PC-9 (cell line): ENCODE results near the gene BMP2K. TPM values are rescaled to one million over a fixed set of nuclear protein-coding genes. Genes with fewer than 3 reads are reported as not detected.

Experiments
- BruUV-seq: library from RNA; stranded (reverse); fragments of 400-500 nt; replicated peaks from 2 replicates; lab custom pipeline; 2021; lab: Mats Ljungman, UMichigan
- CTCF ChIA-PET: fragments of 300-600 bp; sonication (Branson Sonifier 250); formaldehyde crosslinking; loops from one replicate; lab custom pipeline; 2022; ENCODE audit warnings: antibody characterized with exemption; lab: Charles Lee
- POLR2A ChIA-PET: fragments of 300-600 bp; sonication (Branson Sonifier 250); formaldehyde crosslinking; loops from one replicate; lab custom pipeline; 2022; ENCODE audit warnings: antibody characterized with exemption; ENCODE audit not compliant: unreplicated experiment; lab: Charles Lee
- DNase-seq, 2 experiments: peaks; one replicate each; pipeline versions ENCODE4 v3.0.0 to v3.0.0-alpha.2; 2015 to 2022; ENCODE audit warnings: mixed read lengths in 1 of 2
- H2AFZ ChIP-seq: fragments of 200-600 bp; sonication (generic); 2 replicates; pipeline ENCODE4 v1.8.1; 2017; ENCODE audit warnings: antibody characterized with exemption
- H3F3A ChIP-seq: fragments of 200-600 bp; sonication (generic); 2 replicates; pipeline ENCODE4 v1.8.1; 2017; ENCODE audit warnings: antibody characterized with exemption, mild to moderate bottlenecking, low read depth; ENCODE audit not compliant: insufficient read depth
- H3K27ac ChIP-seq: fragments of 200-600 bp; sonication (generic); 2 replicates; pipeline ENCODE4 v1.6.1; 2016; ENCODE audit warnings: mixed run types
- H3K27me3 ChIP-seq: fragments of 200-600 bp; sonication (generic); 2 replicates; pipeline ENCODE4 v1.6.1; 2016; ENCODE audit warnings: low read depth, mixed run types; ENCODE audit not compliant: insufficient read depth
- H3K36me3 ChIP-seq: fragments of 200-600 bp; sonication (generic); 2 replicates; pipeline ENCODE4 v1.6.1; 2016; ENCODE audit warnings: low read depth, mixed run types
- H3K4me1 ChIP-seq: fragments of 200-600 bp; sonication (generic); replicated peaks from 2 replicates; pipeline ENCODE4 v1.6.1; 2016; ENCODE audit warnings: mixed run types; ENCODE audit not compliant: insufficient read depth
- H3K4me2 ChIP-seq: fragments of 200-600 bp; sonication (generic); 2 replicates; pipeline ENCODE4 v1.6.1; 2017; ENCODE audit warnings: mixed run types
- H3K4me3 ChIP-seq: fragments of 200-600 bp; sonication (generic); 2 replicates; pipeline ENCODE4 v1.6.1; 2016; ENCODE audit warnings: mixed run types
- H3K79me2 ChIP-seq: fragments of 200-600 bp; sonication (generic); 2 replicates; pipeline ENCODE4 v1.6.1; 2017; ENCODE audit warnings: low read depth, mixed run types
- H3K9me2 ChIP-seq: fragments of 200-600 bp; sonication (generic); 2 replicates; pipeline ENCODE4 v1.8.1; 2017; ENCODE audit warnings: mild to moderate bottlenecking; ENCODE audit not compliant: insufficient read depth
- H3K9me3 ChIP-seq: fragments of 200-600 bp; sonication (generic); 2 replicates; pipeline ENCODE4 v1.8.1; 2016; ENCODE audit warnings: low read depth; ENCODE audit not compliant: insufficient read depth
- H4K20me1 ChIP-seq: fragments of 200-600 bp; sonication (generic); 2 replicates; pipeline ENCODE4 v1.8.1; 2017; ENCODE audit not compliant: insufficient read depth
- CTCF ChIP-seq: fragments of 200-600 bp; sonication (generic); conservative IDR thresholded peaks from 2 replicates; pipeline ENCODE4 v1.6.1; 2017; ENCODE audit warnings: mixed run types, antibody characterized with exemption, mild to moderate bottlenecking, moderate library complexity
- EZH2 ChIP-seq: fragments of 200-600 bp; sonication (generic); IDR thresholded peaks from 2 replicates; pipeline ENCODE4 v1.8.0; 2017; ENCODE audit warnings: antibody characterized with exemption, low read depth
- intact Hi-C: fragments of 100-400 bp; cut with micrococcal nuclease; formaldehyde crosslinking; loops from one replicate; pipeline ENCODE4 v1.10.0; 2022; ENCODE audit not compliant: unreplicated experiment
- total RNA-seq: library from RNA; stranded (reverse); gene quantifications from 2 replicates; pipeline ENCODE4 v1.2.3, GENCODE V29; 2021

Gene BMP2K
- total RNA-seq, 1 experiment from 2014 or later = 12.2 TPM

GRCh38 chr4:78899302-78899701, 123.2 kb downstream of the BMP2K start:
- H3F3A ChIP-seq = no peaks in the 10 kb centered on the region
- no peaks in the 10 kb centered on the region for H3K9me2 ChIP-seq
- TF ChIP-seq EZH2 (no peak), CTCF (no peak)
- BruUV-seq = no TSS peak
- no peaks in the 10 kb centered on the region for H3K27me3 ChIP-seq
- POLR2A ChIA-PET = no interaction called here
- H3K4me2 ChIP-seq = no peak overlapping the region
- intact Hi-C loops = no loop called here
- no peaks in the 10 kb centered on the region for H3K79me2 ChIP-seq
- H3K36me3 ChIP-seq = no peaks in the 10 kb centered on the region
- H3K9me3 ChIP-seq = no peaks in the 10 kb centered on the region
- H3K4me3 ChIP-seq = no peak overlapping the region
- H4K20me1 ChIP-seq = no peaks in the 10 kb centered on the region
- CTCF ChIA-PET = no interaction called here
- H3K27ac ChIP-seq = no peak overlapping the region
- no peak for DNase-seq
- no peak overlapping the region for H2AFZ ChIP-seq
- H3K4me1 ChIP-seq = no peaks in the 10 kb centered on the region

- no peaks in the 10 kb centered on the region for H3K9me2 ChIP-seq
- no peak overlapping the region for H3K27ac ChIP-seq
- TF ChIP-seq CTCF = no peak
- TF ChIP-seq EZH2 = no peak
- no peaks in the 10 kb centered on the region for H3K79me2 ChIP-seq
- no peaks in the 10 kb centered on the region for H4K20me1 ChIP-seq
- no peaks in the 10 kb centered on the region for H3K36me3 ChIP-seq
- H3K4me3 ChIP-seq = no peak overlapping the region
- ChIA-PET POLR2A (no interaction called here), CTCF (no interaction called here)
- H3K9me3 ChIP-seq = no peaks in the 10 kb centered on the region
- H3F3A ChIP-seq = no peaks in the 10 kb centered on the region
- H3K4me2 ChIP-seq = no peak overlapping the region
- no peak for DNase-seq
- H3K27me3 ChIP-seq = no peaks in the 10 kb centered on the region
- BruUV-seq = no TSS peak
- H2AFZ ChIP-seq = no peak overlapping the region
- no peaks in the 10 kb centered on the region for H3K4me1 ChIP-seq
- intact Hi-C loops = no loop called here
Measured at GRCh38 chr4:78901882-78902281, 125.7 kb downstream of the BMP2K start.

GRCh38 chr4:78902298-78902697, 126.1 kb downstream of the BMP2K start:
- DNase-seq = no peak
- Histone ChIP-seq H4K20me1 (no peaks in the 10 kb centered on the region), H3K4me2 (no peak overlapping the region), H3K79me2 (no peaks in the 10 kb centered on the region), H3K9me2 (no peaks in the 10 kb centered on the region), H3K27ac (no peak overlapping the region), H2AFZ (no peak overlapping the region), H3K4me1 (no peaks in the 10 kb centered on the region), H3F3A (no peaks in the 10 kb centered on the region), H3K9me3 (no peaks in the 10 kb centered on the region), H3K4me3 (no peak overlapping the region), H3K36me3 (no peaks in the 10 kb centered on the region), H3K27me3 (no peaks in the 10 kb centered on the region)
- intact Hi-C loops = no loop called here
- ChIA-PET CTCF (no interaction called here), POLR2A (no interaction called here)
- no TSS peak for BruUV-seq
- TF ChIP-seq CTCF (no peak), EZH2 (no peak)
